GM15510 (cell line): Measurements from ENCODE around the gene ATAD3A.

ENCODE experiments used
- POLR2A ChIP-seq: IDR thresholded peaks from 3 replicates; pipeline ENCODE4 v1.6.1; 2011; ENCODE audit warnings: borderline replicate concordance; ENCODE audit not compliant: insufficient read length; ENCODE audit errors: extremely low read depth

The ATAD3A gene

DNA sequence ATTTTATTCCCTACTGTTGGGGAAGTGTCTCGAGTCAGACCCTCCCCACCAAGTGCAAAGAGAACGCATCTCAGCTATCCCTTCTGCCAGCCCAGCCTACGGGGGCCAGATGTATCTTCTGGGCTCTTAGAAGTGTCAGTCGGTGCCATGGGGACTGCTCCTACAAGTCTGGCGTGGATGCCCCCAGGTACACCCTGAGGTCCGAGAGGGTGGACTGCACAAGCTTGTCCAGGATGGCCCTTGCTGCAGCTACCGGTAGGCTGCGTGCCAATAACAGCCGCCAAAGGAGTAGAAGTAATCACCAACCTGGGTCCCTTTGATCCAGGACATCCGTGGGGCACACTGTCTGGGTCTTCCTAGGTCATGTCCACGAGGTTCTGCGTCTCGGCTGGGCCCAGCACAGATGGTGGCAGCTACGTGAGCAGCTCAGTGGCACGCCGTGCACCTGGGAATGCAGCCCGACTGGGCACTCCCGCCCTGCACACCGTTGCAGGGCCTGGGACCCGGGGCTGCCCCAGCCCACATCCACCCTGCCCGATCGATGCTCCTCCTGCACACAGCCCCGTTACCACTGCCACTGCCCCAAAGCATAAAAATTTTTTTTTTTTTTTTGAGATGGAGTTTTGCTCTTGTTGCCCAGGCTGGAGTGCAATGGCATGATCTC lies 71.5 kb downstream of the ATAD3A start:
- no peak for TF ChIP-seq POLR2A
